ENCODE data around the gene DMGDH. TPM values are rescaled to one million over a fixed set of nuclear protein-coding genes. Genes with fewer than 3 reads are reported as not detected.
A peak's percentile ranks its signal among the peaks of the same experiment; 100 is the strongest.

Gene DMGDH
- total and polyA plus RNA-seq, 2 donors (not counting 3 experiments of a cell fraction or from before 2014, with no cell fraction given) = 0.11 TPM; not detected in 1

GRCh38 chr5:78985116-78985724, 84.3 kb downstream of the DMGDH start, which contains the start of gene ARSB:
Gene ARSB, minus strand, starts transcription at chr5:78985310. Its CDS starts 62 bp downstream, at chr5:78985248.
- peak within 1 kb of the TSS; percentile 88 for H3K27ac ChIP-seq (ENCODE audit: insufficient read depth, low read depth, low read length)
- BruUV-seq (replicated peaks) = no TSS peak
- FAIRE-seq (no peak), DNase-seq (ENCODE audit: low read depth, low spot score) (no peak)
- peak within 1 kb of the TSS; percentile 97 for H3K4me2 ChIP-seq (ENCODE audit: insufficient read depth, low read length)
- H3K9me1 ChIP-seq (replicated peaks; ENCODE audit: control insufficient read depth, extremely low read depth, insufficient read depth, low read length) = no peaks in the 10 kb centered on the region
- intact Hi-C loops (cut with micrococcal nuclease) (loop anchor here (2.0 to 10.0 kb wide), 3 partner anchors 252 to 620 kb away; partner anchors contain the start of genes JMY and SCAMP1), dilution Hi-C loops (cut with MboI; ENCODE audit: extremely low pct_ligation_motif_present, low sequenced_read_pairs) (no loop called here)
- ChIA-PET POLR2A (interaction anchor here (1.3 kb wide), 1 partner anchor 13 kb away, joined by 6 read pairs; no protein-coding TSS in a partner anchor), CTCF (interaction anchor here (0.6 to 3.6 kb wide), 17 partner anchors 11 to 1098 kb away, joined by 3 to 33 read pairs (median 4); partner anchors contain the start of genes LHFPL2 and SCAMP1)
- H3K4me1 ChIP-seq (ENCODE audit: control insufficient read depth, extremely low read depth, insufficient read depth, low read length) = peaks cover 19% of the 10 kb centered on the region
- no peak for TF ChIP-seq POLR2AphosphoS5 (IDR thresholded peaks at IDR 0.05; ENCODE audit: insufficient read depth, low read depth, low read length)
- no peak for TF ChIP-seq FOS (IDR thresholded peaks at IDR 0.05; ENCODE audit: borderline replicate concordance, insufficient read depth, low read length)
- no peak for TF ChIP-seq MYC (IDR thresholded peaks at IDR 0.05; ENCODE audit: low read depth, low read length)
- TF ChIP-seq CTCF (IDR thresholded peaks at IDR 0.05; ENCODE audit: extremely low read depth in 1 of 2, insufficient read depth in 1 of 2, low read depth in 1 of 2, low read length in 2 of 2) = no peak
- no peak for TF ChIP-seq POLR2A (IDR thresholded peaks at IDR 0.05; ENCODE audit: low read depth, low read length)
- H3K9ac ChIP-seq (replicated peaks; ENCODE audit: extremely low read depth, insufficient read depth, low read length) = peak within 1 kb of the TSS; percentile 89
- peak within 1 kb of the TSS; percentile 71 to 96 (median 80) for H3K4me3 ChIP-seq (replicated peaks in 1 of 3; ENCODE audit: insufficient read depth in 1 of 3, low read depth in 1 of 3, low read length in 3 of 3)
- no peaks in the 10 kb centered on the region for H4K20me1 ChIP-seq (replicated peaks; ENCODE audit: control insufficient read depth, extremely low read depth, insufficient read depth, low read length)
- no peaks in the 10 kb centered on the region for H3K9me3 ChIP-seq (replicated peaks; ENCODE audit: control insufficient read depth, insufficient read depth, low read length)
- H2AFZ ChIP-seq (ENCODE audit: low read depth, low read length) = peak within 1 kb of the TSS; percentile 84
- no peaks in the 10 kb centered on the region for H3K79me2 ChIP-seq (ENCODE audit: control insufficient read depth, insufficient read depth, low read length)
- no peaks in the 10 kb centered on the region for H3K27me3 ChIP-seq (ENCODE audit: control insufficient read depth in 2 of 2, insufficient read depth in 2 of 2, low read length in 2 of 2)
- no peaks in the 10 kb centered on the region for H3K36me3 ChIP-seq (ENCODE audit: control insufficient read depth in 2 of 2, extremely low read depth in 1 of 2, insufficient read depth in 2 of 2, low read length in 2 of 2)
